ENCODE results near the gene NOSTRIN.

NOSTRIN gene

DNA sequence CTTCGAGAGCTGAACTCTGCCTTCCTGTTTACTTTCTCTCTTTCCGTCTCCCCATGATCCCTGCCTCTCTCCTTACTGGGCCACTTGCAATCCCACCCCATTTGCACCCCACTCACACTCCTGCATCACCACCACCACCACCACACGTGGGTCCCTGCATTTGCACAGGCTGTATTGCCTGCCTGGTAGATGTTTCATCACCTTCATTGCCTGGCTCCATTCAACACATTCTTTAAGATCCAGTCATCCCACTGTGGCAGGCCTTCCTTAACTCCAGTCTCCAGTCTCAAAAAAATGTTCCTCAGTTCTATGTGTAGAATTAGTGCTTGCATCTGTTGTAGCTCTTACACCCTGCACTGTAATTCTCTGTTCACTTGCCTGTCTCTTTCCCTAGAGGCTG lies 13.9 kb downstream of the NOSTRIN start:
- no peak overlapping the region for H3K9ac ChIP-seq (ENCODE audit: low read depth, low read length, poor library complexity, severe bottlenecking)
- H3K9me3 ChIP-seq (ENCODE audit: insufficient read depth, low read depth, low read length): no peaks in the 10 kb centered on the region
- no peaks in the 10 kb centered on the region for H3K79me2 ChIP-seq (ENCODE audit: insufficient read depth, low read length)
- H3K4me3 ChIP-seq (ENCODE audit: low read length, poor library complexity, severe bottlenecking): no peak overlapping the region
- no peaks in the 10 kb centered on the region for H4K20me1 ChIP-seq (ENCODE audit: insufficient read depth, low read length, poor library complexity, severe bottlenecking)
- H3K9me2 ChIP-seq (replicated peaks; ENCODE audit: low read depth, low read length): no peaks in the 10 kb centered on the region
- no peak overlapping the region for H3K4me2 ChIP-seq (ENCODE audit: low read depth, low read length, poor library complexity, severe bottlenecking)
- no peaks in the 10 kb centered on the region for H3K27me3 ChIP-seq (ENCODE audit: insufficient read depth, low read length, poor library complexity, severe bottlenecking)
- no peak for TF ChIP-seq EZH2phosphoT487 (IDR thresholded peaks at IDR 0.05; ENCODE audit: borderline replicate concordance)
- TF ChIP-seq, protein P1, sequence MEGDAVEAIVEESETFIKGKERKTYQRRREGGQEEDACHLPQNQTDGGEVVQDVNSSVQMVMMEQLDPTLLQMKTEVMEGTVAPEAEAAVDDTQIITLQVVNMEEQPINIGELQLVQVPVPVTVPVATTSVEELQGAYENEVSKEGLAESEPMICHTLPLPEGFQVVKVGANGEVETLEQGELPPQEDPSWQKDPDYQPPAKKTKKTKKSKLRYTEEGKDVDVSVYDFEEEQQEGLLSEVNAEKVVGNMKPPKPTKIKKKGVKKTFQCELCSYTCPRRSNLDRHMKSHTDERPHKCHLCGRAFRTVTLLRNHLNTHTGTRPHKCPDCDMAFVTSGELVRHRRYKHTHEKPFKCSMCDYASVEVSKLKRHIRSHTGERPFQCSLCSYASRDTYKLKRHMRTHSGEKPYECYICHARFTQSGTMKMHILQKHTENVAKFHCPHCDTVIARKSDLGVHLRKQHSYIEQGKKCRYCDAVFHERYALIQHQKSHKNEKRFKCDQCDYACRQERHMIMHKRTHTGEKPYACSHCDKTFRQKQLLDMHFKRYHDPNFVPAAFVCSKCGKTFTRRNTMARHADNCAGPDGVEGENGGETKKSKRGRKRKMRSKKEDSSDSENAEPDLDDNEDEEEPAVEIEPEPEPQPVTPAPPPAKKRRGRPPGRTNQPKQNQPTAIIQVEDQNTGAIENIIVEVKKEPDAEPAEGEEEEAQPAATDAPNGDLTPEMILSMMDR (conservative IDR thresholded peaks at IDR 0.05; ENCODE audit: low read length): no peak
- H3K4me1 ChIP-seq (ENCODE audit: insufficient read depth, low read length, poor library complexity, severe bottlenecking): no peaks in the 10 kb centered on the region
- H2AFZ ChIP-seq (ENCODE audit: low read length): no peak overlapping the region
- H3F3A ChIP-seq (ENCODE audit: low read depth): no peaks in the 10 kb centered on the region
- H3K36me3 ChIP-seq (ENCODE audit: insufficient read depth, low read length): no peaks in the 10 kb centered on the region

DNA sequence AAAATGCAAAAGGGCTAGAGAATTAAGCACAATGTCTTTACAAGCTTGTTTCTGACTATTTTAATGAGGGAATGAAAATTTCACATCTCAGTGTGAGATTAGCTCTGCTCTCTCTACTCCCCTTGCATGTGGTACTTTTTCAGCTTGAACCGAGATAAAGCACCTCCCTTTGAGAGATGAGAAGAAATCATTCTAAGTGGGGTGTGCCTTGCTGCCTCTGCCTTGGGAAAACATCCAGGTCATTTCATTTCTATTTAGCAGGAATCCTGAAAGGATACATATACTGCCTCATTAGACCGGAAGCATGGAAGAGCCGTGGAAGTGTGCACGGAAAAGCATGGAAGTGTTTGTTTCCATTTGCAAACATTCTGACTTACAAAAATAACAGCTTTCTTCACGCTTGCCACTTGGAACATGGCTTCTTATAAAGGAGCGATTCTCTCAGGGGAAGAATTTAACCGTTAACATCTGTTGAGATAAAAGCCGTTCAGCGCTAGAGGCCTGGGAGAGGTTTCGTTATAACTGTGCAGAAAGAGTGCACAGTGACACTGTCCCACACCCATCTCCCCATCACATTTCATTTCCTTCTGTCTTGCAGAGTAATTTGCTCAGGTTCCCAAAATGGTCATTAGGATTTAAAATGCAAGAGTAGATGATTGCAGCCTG lies 16.7 kb downstream of the NOSTRIN start:
- no peaks in the 10 kb centered on the region for H3K79me2 ChIP-seq (ENCODE audit: insufficient read depth, low read length)
- H3K4me3 ChIP-seq (ENCODE audit: low read length, poor library complexity, severe bottlenecking): no peak overlapping the region
- no peak overlapping the region for H3K9ac ChIP-seq (ENCODE audit: low read depth, low read length, poor library complexity, severe bottlenecking)
- H3K36me3 ChIP-seq (ENCODE audit: insufficient read depth, low read length): no peaks in the 10 kb centered on the region
- no peaks in the 10 kb centered on the region for H3K9me3 ChIP-seq (ENCODE audit: insufficient read depth, low read depth, low read length)
- no peaks in the 10 kb centered on the region for H3K27me3 ChIP-seq (ENCODE audit: insufficient read depth, low read length, poor library complexity, severe bottlenecking)
- no peaks in the 10 kb centered on the region for H3K4me1 ChIP-seq (ENCODE audit: insufficient read depth, low read length, poor library complexity, severe bottlenecking)
- no peak overlapping the region for H2AFZ ChIP-seq (ENCODE audit: low read length)
- H4K20me1 ChIP-seq (ENCODE audit: insufficient read depth, low read length, poor library complexity, severe bottlenecking): no peaks in the 10 kb centered on the region
- no peaks in the 10 kb centered on the region for H3F3A ChIP-seq (ENCODE audit: low read depth)
- TF ChIP-seq, protein P1 (conservative IDR thresholded peaks at IDR 0.05; ENCODE audit: low read length): no peak
- TF ChIP-seq EZH2phosphoT487 (IDR thresholded peaks at IDR 0.05; ENCODE audit: borderline replicate concordance): no peak
- no peaks in the 10 kb centered on the region for H3K9me2 ChIP-seq (replicated peaks; ENCODE audit: low read depth, low read length)
- H3K4me2 ChIP-seq (ENCODE audit: low read depth, low read length, poor library complexity, severe bottlenecking): no peak overlapping the region

DNA sequence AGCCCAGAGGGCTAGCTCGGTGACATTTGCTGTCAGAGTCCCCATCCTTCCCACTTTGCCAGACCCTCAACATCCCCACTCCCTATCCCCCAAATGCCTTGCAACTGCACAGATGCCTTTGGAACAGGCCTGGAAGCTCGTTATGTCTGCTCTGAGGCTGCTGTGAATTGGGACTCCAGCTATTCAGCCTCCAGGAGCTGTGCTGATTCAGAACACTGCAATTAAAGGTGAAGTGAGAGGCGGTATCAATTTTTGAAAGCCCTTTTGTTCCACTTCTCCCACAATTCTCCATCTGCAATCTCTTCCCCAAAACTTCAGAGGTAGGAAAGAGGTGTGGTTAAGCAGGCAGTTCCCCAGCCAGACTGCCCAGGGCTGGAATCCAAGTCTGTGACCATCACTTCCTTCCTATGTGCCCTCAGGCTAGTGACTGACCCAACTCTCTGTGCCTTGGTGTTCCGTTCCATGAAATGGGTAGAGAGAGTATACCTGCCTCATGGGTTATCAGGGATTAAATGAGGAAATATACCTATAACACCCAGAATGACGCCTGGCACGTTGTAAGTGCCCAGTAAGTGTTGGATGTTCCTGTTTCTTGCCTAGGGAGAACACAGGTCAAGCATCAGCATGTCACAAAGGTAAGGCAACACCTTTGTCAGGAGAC lies 17.5 kb downstream of the NOSTRIN start:
- Histone ChIP-seq H4K20me1 (ENCODE audit: insufficient read depth, low read length, poor library complexity, severe bottlenecking) (no peaks in the 10 kb centered on the region), H3K4me2 (ENCODE audit: low read depth, low read length, poor library complexity, severe bottlenecking) (no peak overlapping the region), H3K36me3 (ENCODE audit: insufficient read depth, low read length) (no peaks in the 10 kb centered on the region), H3K27me3 (ENCODE audit: insufficient read depth, low read length, poor library complexity, severe bottlenecking) (no peaks in the 10 kb centered on the region), H3K79me2 (ENCODE audit: insufficient read depth, low read length) (no peaks in the 10 kb centered on the region), H3K9me3 (ENCODE audit: insufficient read depth, low read depth, low read length) (no peaks in the 10 kb centered on the region), H3K9ac (ENCODE audit: low read depth, low read length, poor library complexity, severe bottlenecking) (no peak overlapping the region), H3K4me3 (ENCODE audit: low read length, poor library complexity, severe bottlenecking) (no peak overlapping the region), H3K9me2 (replicated peaks; ENCODE audit: low read depth, low read length) (no peaks in the 10 kb centered on the region), H3K4me1 (ENCODE audit: insufficient read depth, low read length, poor library complexity, severe bottlenecking) (no peaks in the 10 kb centered on the region), H3F3A (ENCODE audit: low read depth) (no peaks in the 10 kb centered on the region), H2AFZ (ENCODE audit: low read length) (no peak overlapping the region)
- TF ChIP-seq, protein P1 (conservative IDR thresholded peaks at IDR 0.05; ENCODE audit: low read length): no peak
- no peak for TF ChIP-seq EZH2phosphoT487 (IDR thresholded peaks at IDR 0.05; ENCODE audit: borderline replicate concordance)
